Islet of Langerhans (tissue), 1 donor: ENCODE results near the gene HABP4.

Experiments
- FAIRE-seq: peaks from one replicate; lab custom pipeline; 2011; peaks lifted over from hg19 to GRCh38; lab: Jason Lieb, UNC

HABP4 gene

DNA sequence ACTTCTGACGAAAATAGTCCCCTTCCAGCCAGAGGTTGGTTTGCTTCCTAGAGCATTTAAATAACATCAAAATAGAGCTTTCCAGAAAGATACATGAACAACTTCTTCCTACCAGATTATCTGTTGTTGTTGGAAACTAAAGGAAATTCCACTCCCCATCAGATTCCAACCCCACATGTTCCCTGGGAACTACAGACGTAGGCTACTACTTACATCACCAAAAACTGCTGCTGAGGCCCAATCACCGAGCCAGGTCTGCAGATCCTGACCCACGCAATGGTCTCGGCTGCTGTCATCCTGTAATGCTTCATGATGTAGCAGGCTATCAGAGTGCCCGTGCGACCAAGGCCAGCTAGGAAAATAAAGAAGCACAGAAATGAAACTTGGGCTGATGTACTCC, 73.4 kb downstream of the HABP4 start:
- no peak for FAIRE-seq

DNA sequence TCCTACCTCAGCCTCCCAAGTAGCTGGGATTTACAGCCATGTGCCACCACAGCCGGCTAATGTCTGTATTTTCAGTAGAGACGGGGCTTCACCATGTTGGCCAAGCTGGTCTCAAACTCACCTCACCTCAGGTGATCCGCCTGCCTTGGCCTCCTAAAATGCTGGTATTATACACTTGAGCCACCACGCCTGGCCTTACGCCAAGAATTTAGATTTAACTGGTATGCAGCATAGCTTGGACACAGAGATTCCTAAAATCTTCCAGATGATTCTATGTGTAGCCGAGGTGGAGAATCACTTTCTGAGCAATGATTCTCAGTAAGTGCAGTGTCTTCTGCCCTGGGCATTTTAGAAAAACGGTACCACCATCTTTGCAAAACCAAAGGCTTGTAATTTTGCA, 74.1 kb downstream of the HABP4 start:
- no peak for FAIRE-seq

DNA sequence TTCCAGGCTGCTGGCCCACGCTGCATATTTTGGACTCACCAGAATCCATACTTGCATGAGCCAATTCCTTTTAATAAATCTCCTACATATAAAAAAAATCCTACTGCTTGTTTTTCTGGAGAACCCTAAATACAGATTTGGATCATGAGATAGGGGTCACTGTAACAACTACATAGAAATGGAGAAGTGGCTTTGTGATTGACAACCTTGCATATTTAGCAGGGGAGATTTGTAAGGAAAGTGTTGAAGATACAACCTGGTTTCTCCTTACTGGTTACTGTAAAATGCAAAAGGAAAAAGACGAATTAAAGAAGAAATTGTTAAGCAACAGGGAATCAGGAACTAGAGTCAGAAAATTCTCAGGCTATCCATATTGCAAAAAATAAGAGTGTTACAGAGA, 74.8 kb downstream of the HABP4 start:
- no peak for FAIRE-seq

DNA sequence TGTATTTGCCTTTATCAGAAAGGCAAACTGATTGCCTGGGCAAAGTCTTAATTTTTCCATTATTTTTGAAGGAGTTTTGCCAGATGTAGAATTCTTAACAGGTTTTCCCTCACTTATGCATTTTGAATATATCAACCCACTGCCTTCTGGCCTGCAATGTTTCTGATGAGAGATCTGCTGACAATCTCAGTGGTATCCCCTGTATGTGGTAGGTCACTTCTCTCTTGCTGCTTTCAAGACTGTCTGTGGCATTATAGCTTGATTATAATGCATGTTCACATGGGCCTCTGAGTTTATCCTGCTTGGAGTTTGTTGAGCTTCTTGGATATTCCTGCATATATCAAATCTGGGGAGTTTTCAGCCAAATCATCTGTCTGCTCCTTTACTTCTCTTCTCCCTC, 82.2 kb downstream of the HABP4 start:
- FAIRE-seq = no peak

DNA sequence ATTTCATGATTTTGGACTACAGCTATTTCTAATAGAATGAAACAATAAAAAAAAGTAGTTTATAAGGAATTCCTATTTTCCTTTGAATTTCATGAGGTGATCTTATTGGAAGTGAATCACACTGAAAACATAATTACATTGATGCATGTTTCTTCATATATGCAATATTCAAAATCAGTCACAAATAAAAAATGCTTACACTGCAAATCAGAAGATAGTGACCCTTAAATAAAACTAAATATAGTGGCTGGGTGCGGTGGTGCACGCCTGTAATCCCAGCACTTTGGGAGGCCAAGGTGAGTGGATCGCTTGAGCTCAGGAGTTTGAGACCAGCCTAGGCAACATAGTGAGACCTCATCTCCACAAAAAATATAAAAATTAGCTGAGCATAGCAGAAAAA, 90.1 kb downstream of the HABP4 start:
- no peak for FAIRE-seq
